HepG2 (cell line): ENCODE measurements around the gene TFF2. TPM values are rescaled to one million over a fixed set of nuclear protein-coding genes. Genes with fewer than 3 reads are reported as not detected.

ENCODE experiments used
- MEIS1 ChIP-seq: sonication (generic); formaldehyde crosslinking; IDR thresholded peaks from 2 replicates; pipeline ENCODE4 v1.9.0; 2021; ENCODE audit warnings: mild to moderate bottlenecking, missing genetic modification reagents, moderate library complexity, borderline replicate concordance
- ZNF574 ChIP-seq: sonication (generic); formaldehyde crosslinking; IDR thresholded peaks from 2 replicates; pipeline ENCODE4 v1.4.0; 2020; ENCODE audit warnings: missing genetic modification reagents
- ZNF710 ChIP-seq: sonication (generic); formaldehyde crosslinking; IDR thresholded peaks from 2 replicates; pipeline ENCODE4 v1.5.0; 2020; ENCODE audit warnings: mild to moderate bottlenecking, missing genetic modification reagents, borderline replicate concordance
- polyA plus RNA-seq, 8 experiments: library from polyadenylated mRNA; depleted of rRNA in 3 of 8; stranded (reverse) in 7 of 8; unstranded in 1 of 8; fragments of >200 nt; fragmentation: Illumina TruSeq in 4 of 8; extraction: Trizol in 4 of 8; gene quantifications; 2 replicates each; pipeline versions ENCODE4 v1.2.1 to v1.2.3, GENCODE V29; 2011 to 2016; ENCODE audit warnings: low read depth in 4 of 8, missing spikeins in 1 of 8, mixed read lengths in 1 of 8; ENCODE audit not compliant: insufficient read depth in 1 of 8
- total RNA-seq, 5 experiments: library from RNA; depleted of rRNA; stranded (reverse); fragments of >200 nt; fragmentation: Illumina TruSeq; extraction: Trizol; gene quantifications; 2 replicates each; pipeline ENCODE4 v1.2.3, GENCODE V29; 2016; ENCODE audit warnings: low read depth in 1 of 5

The TFF2 gene
- total and polyA plus RNA-seq, 2 of the 13 experiments (the other 11 are each of a cell fraction or from before 2014, with no cell fraction given) = 1.5 TPM; not detected in 1

GRCh38 chr21:42340187-42341050 lies 10.4 kb downstream of the TFF2 start (continued):
- no peak for TF ChIP-seq ZNF710 (CRISPR knock-in tag)
- TF ChIP-seq MEIS1 (CRISPR knock-in tag) = no peak
- no peak for TF ChIP-seq ZNF574 (CRISPR knock-in tag)
